GM18526 (cell line): Measurements from ENCODE around the gene SUPT3H.

Source experiments
- POLR2A ChIP-seq: IDR thresholded peaks from 3 replicates; pipeline ENCODE4 v1.6.1; 2011; ENCODE audit not compliant: insufficient read length; ENCODE audit errors: extremely low read depth

Gene SUPT3H

GRCh38 chr6:44858998-44859397 is 518.7 kb downstream of the SUPT3H start:
- no peak for TF ChIP-seq POLR2A

GRCh38 chr6:44856479-44856878 is 521.3 kb downstream of the SUPT3H start:
- TF ChIP-seq POLR2A = no peak

- TF ChIP-seq POLR2A = no peak
Observed at GRCh38 chr6:44855562-44856411, 521.9 kb downstream of the SUPT3H start.

- TF ChIP-seq POLR2A = no peak
Observed at GRCh38 chr6:44854712-44855443, 522.9 kb downstream of the SUPT3H start.

GRCh38 chr6:44851176-44851575 is 526.6 kb downstream of the SUPT3H start:
- TF ChIP-seq POLR2A = no peak

- TF ChIP-seq POLR2A = no peak
Observed at GRCh38 chr6:44850312-44850711, 527.4 kb downstream of the SUPT3H start.

- no peak for TF ChIP-seq POLR2A
Observed at GRCh38 chr6:44849806-44850205, 527.9 kb downstream of the SUPT3H start.

- TF ChIP-seq POLR2A = no peak
Observed at GRCh38 chr6:44843734-44844133, 534.0 kb downstream of the SUPT3H start.

GRCh38 chr6:44842616-44843015 is 535.1 kb downstream of the SUPT3H start:
- TF ChIP-seq POLR2A = no peak

- TF ChIP-seq POLR2A = no peak
Observed at GRCh38 chr6:44841829-44842228, 535.9 kb downstream of the SUPT3H start.

GRCh38 chr6:44837741-44838140 is 540.0 kb downstream of the SUPT3H start:
- TF ChIP-seq POLR2A = no peak

- no peak for TF ChIP-seq POLR2A
Observed at GRCh38 chr6:44837255-44837654, 540.5 kb downstream of the SUPT3H start.

- TF ChIP-seq POLR2A = no peak
Observed at GRCh38 chr6:44833248-44833647, 544.5 kb downstream of the SUPT3H start.

- no peak for TF ChIP-seq POLR2A
Observed at GRCh38 chr6:44831002-44831610, 546.6 kb downstream of the SUPT3H start.

GRCh38 chr6:44829836-44830235 is 547.9 kb downstream of the SUPT3H start:
- no peak for TF ChIP-seq POLR2A

GRCh38 chr6:44828780-44829179 is 549.0 kb downstream of the SUPT3H start:
- TF ChIP-seq POLR2A = no peak
